ENCODE data around the gene NBAS. TPM values are rescaled to one million over a fixed set of nuclear protein-coding genes. Genes with fewer than 3 reads are reported as not detected.

NBAS gene
- total and polyA plus RNA-seq, 10 of the 15 experiments (the other 5 are each of a cell fraction or from before 2014, with no cell fraction given) = 4.3 to 32.7 (median 20.8) TPM

Other genes with a start within 250 kb of the NBAS start
- 53.2 and 56.4 TPM in 2 replicates for gene DDX1, start 30.5 kb upstream of the NBAS start, total RNA-seq (2014; rRNA removed)
- gene DDX1, start 30.5 kb upstream of the NBAS start, total RNA-seq (2014; rRNA removed; fragmentation: Illumina TruSeq; extraction: Trizol) = 93.5 and 96.5 TPM in 2 replicates
- 75.1 and 80.7 TPM in 2 replicates for gene DDX1, start 30.5 kb upstream of the NBAS start, total RNA-seq (2021)
- gene DDX1, start 30.5 kb upstream of the NBAS start, polyA plus RNA-seq (2011; rRNA removed) = 89.0 and 139 TPM in 2 replicates
- 97.6 and 110 TPM in 2 replicates for gene DDX1, start 30.5 kb upstream of the NBAS start, polyA plus RNA-seq (2014; fragmentation: Illumina TruSeq; extraction: Trizol)
- gene DDX1, start 30.5 kb upstream of the NBAS start, polyA plus RNA-seq (2014; fragmentation: Nextera tagmentation; extraction: Ambion mirVana) = 10 to 100 TPM; 65.7 to 82.3 TPM
- gene DDX1, start 30.5 kb upstream of the NBAS start, polyA plus RNA-seq (2014; rRNA removed) = 50.1 and 61.5 TPM in 2 replicates
- 100 to 1,000 TPM; 131 to 134 TPM for gene DDX1, start 30.5 kb upstream of the NBAS start, polyA plus RNA-seq (2016; fragmentation: Nextera tagmentation; extraction: Ambion mirVana)

All from GM12878 (cell line).